ENCODE results near the gene AHI1.

- no peak for TF ChIP-seq CTCF (IDR thresholded peaks at IDR 0.05; ENCODE audit: low read depth, low read length)
- no peak for TF ChIP-seq POLR2A (IDR thresholded peaks at IDR 0.05; ENCODE audit: extremely low read depth, insufficient read length)
Observed at GRCh38 chr6:135254471-135254870, 243.1 kb downstream of the AHI1 start.
